ENCODE measurements around the gene CLC. TPM values are rescaled to one million over a fixed set of nuclear protein-coding genes. Genes with fewer than 3 reads are reported as not detected.
"Not testable (repeated sequence)": the region's sequence is repeated elsewhere in the genome, so short reads cannot be mapped to it uniquely, and the experiment has no call there.

The CLC gene
- total RNA-seq, 1 donor from 2014 or later: not detected

- no peaks in the 10 kb centered on the region for H3K36me3 Mint-ChIP-seq (ENCODE audit: low read depth)
- no peaks in the 10 kb centered on the region for H3K4me1 Mint-ChIP-seq
- H3K27ac Mint-ChIP-seq (ENCODE audit: unreplicated experiment): no peak overlapping the region
- H3K4me3 Mint-ChIP-seq: no peak overlapping the region
- no peak for TF ChIP-seq CTCF (conservative IDR thresholded peaks at IDR 0.05)
- H3K9me3 Mint-ChIP-seq: no peaks in the 10 kb centered on the region
- peaks cover 74% of the 10 kb centered on the region for H3K27me3 Mint-ChIP-seq (ENCODE audit: low read depth)
- DNase-seq (ENCODE audit: low read depth, low spot score): no peak
These were observed 36.5 kb downstream of the CLC start for GRCh38 chr19:39701291-39701690.

- no peak for DNase-seq (ENCODE audit: low read depth, low spot score)
- Mint-ChIP-seq H3K27me3 (ENCODE audit: low read depth) (peaks cover 83% of the 10 kb centered on the region), H3K36me3 (ENCODE audit: low read depth) (no peaks in the 10 kb centered on the region), H3K4me3 (no peak overlapping the region), H3K9me3 (no peaks in the 10 kb centered on the region), H3K4me1 (no peaks in the 10 kb centered on the region), H3K27ac (ENCODE audit: unreplicated experiment) (no peak overlapping the region)
- TF ChIP-seq CTCF (conservative IDR thresholded peaks at IDR 0.05): no peak
These were observed 39.3 kb downstream of the CLC start for GRCh38 chr19:39698535-39698934.

GRCh38 chr19:39696387-39696786 lies 41.4 kb downstream of the CLC start:
- Mint-ChIP-seq H3K27ac (ENCODE audit: unreplicated experiment) (no peak overlapping the region), H3K36me3 (ENCODE audit: low read depth) (no peaks in the 10 kb centered on the region), H3K4me1 (no peaks in the 10 kb centered on the region), H3K4me3 (no peak overlapping the region), H3K9me3 (no peaks in the 10 kb centered on the region), H3K27me3 (ENCODE audit: low read depth) (peaks cover 90% of the 10 kb centered on the region)
- no peak for DNase-seq (ENCODE audit: low read depth, low spot score)
- no peak for TF ChIP-seq CTCF (conservative IDR thresholded peaks at IDR 0.05)

- Mint-ChIP-seq H3K4me1 (no peaks in the 10 kb centered on the region), H3K9me3 (no peaks in the 10 kb centered on the region), H3K36me3 (ENCODE audit: low read depth) (no peaks in the 10 kb centered on the region), H3K4me3 (no peak overlapping the region), H3K27me3 (ENCODE audit: low read depth) (peaks cover 88% of the 10 kb centered on the region), H3K27ac (ENCODE audit: unreplicated experiment) (no peak overlapping the region)
- DNase-seq (ENCODE audit: low read depth, low spot score): no peak
- no peak for TF ChIP-seq CTCF (conservative IDR thresholded peaks at IDR 0.05)
These were observed 42.1 kb downstream of the CLC start for GRCh38 chr19:39695759-39696158.

GRCh38 chr19:39692822-39693221 lies 45.0 kb downstream of the CLC start:
- TF ChIP-seq CTCF (conservative IDR thresholded peaks at IDR 0.05): no peak
- no peak for DNase-seq (ENCODE audit: low read depth, low spot score)
- no peaks in the 10 kb centered on the region for H3K36me3 Mint-ChIP-seq (ENCODE audit: low read depth)
- H3K4me3 Mint-ChIP-seq: no peak overlapping the region
- no peaks in the 10 kb centered on the region for H3K4me1 Mint-ChIP-seq
- H3K27ac Mint-ChIP-seq (ENCODE audit: unreplicated experiment): no peak overlapping the region
- peaks cover 77% of the 10 kb centered on the region for H3K27me3 Mint-ChIP-seq (ENCODE audit: low read depth)
- H3K9me3 Mint-ChIP-seq: no peaks in the 10 kb centered on the region

GRCh38 chr19:39692166-39692565 lies 45.7 kb downstream of the CLC start:
- no peaks in the 10 kb centered on the region for H3K4me1 Mint-ChIP-seq
- H3K36me3 Mint-ChIP-seq (ENCODE audit: low read depth): no peaks in the 10 kb centered on the region
- peaks cover 71% of the 10 kb centered on the region for H3K27me3 Mint-ChIP-seq (ENCODE audit: low read depth)
- H3K4me3 Mint-ChIP-seq: no peak overlapping the region
- no peaks in the 10 kb centered on the region for H3K9me3 Mint-ChIP-seq
- no peak for TF ChIP-seq CTCF (conservative IDR thresholded peaks at IDR 0.05)
- H3K27ac Mint-ChIP-seq (ENCODE audit: unreplicated experiment): no peak overlapping the region
- DNase-seq (ENCODE audit: low read depth, low spot score): no peak

GRCh38 chr19:39688637-39689036 lies 49.2 kb downstream of the CLC start:
- not testable (repeated sequence) for DNase-seq (ENCODE audit: low read depth, low spot score); H3K4me1 Mint-ChIP-seq; H3K4me3 Mint-ChIP-seq; H3K36me3 Mint-ChIP-seq (ENCODE audit: low read depth); H3K9me3 Mint-ChIP-seq; H3K27ac Mint-ChIP-seq (ENCODE audit: unreplicated experiment)
- H3K27me3 Mint-ChIP-seq (ENCODE audit: low read depth): peaks cover 49% of the 10 kb centered on the region

Data from neural crest cell (in vitro differentiated cells).